H1 (cell line): ENCODE data around the gene SOHLH1. TPM values are rescaled to one million over a fixed set of nuclear protein-coding genes. Genes with fewer than 3 reads are reported as not detected.

Source experiments
- CTCF ChIA-PET: fragments of 300-600 bp; sonication (Branson Sonifier 250); formaldehyde crosslinking; loops from one replicate; lab custom pipeline; 2021; ENCODE audit not compliant: partially characterized antibody; lab: Charles Lee
- POLR2A ChIA-PET: fragments of 300-600 bp; sonication (Branson Sonifier 250); formaldehyde crosslinking; loops from one replicate; lab custom pipeline; 2021; ENCODE audit warnings: inconsistent platforms; ENCODE audit not compliant: partially characterized antibody; lab: Charles Lee
- DNase-seq, 2 experiments: peaks; one replicate each; pipeline versions ENCODE4 v3.0.0 to v3.0.0-alpha.2; 2010 to 2022; ENCODE audit warnings: low spot score in 2 of 2, low read depth in 1 of 2, mixed read lengths in 1 of 2
- FAIRE-seq: peaks from 2 replicates; lab custom pipeline; 2011; peaks lifted over from hg19 to GRCh38; lab: Jason Lieb, UNC
- H2AFZ ChIP-seq: 2 replicates; pipeline ENCODE4 v1.8.1; 2012; ENCODE audit warnings: low read length, inconsistent platforms
- H2AK5ac ChIP-seq: 2 replicates; pipeline ENCODE4 v1.6.1; 2013; ENCODE audit warnings: low read depth, low read length
- H2BK120ac ChIP-seq: replicated peaks from 2 replicates; pipeline ENCODE3; 2013; ENCODE audit warnings: low read depth, low read length, inconsistent platforms
- H2BK12ac ChIP-seq: 2 replicates; pipeline ENCODE4 v1.6.1; 2013; ENCODE audit warnings: low read depth, low read length
- H2BK15ac ChIP-seq: 2 replicates; pipeline ENCODE4 v1.6.1; 2013; ENCODE audit warnings: low read length
- H2BK20ac ChIP-seq: 2 replicates; pipeline ENCODE4 v1.6.1; 2013; ENCODE audit warnings: low read length
- H2BK5ac ChIP-seq: 2 replicates; pipeline ENCODE4 v1.6.1; 2013; ENCODE audit warnings: low read depth, low read length
- H3K14ac ChIP-seq: 2 replicates; pipeline ENCODE4 v1.6.1; 2013; ENCODE audit warnings: inconsistent platforms; ENCODE audit not compliant: insufficient read length
- H3K18ac ChIP-seq: 2 replicates; pipeline ENCODE4 v1.6.1; 2013; ENCODE audit warnings: low read length; ENCODE audit errors: extremely low read depth
- H3K23ac ChIP-seq: 2 replicates; pipeline ENCODE4 v1.6.1; 2013; ENCODE audit warnings: inconsistent platforms; ENCODE audit not compliant: insufficient read length
- H3K23me2 ChIP-seq: 2 replicates; pipeline ENCODE4 v1.6.1; 2013; ENCODE audit warnings: low read depth, low read length
- H3K27ac ChIP-seq: 2 replicates; pipeline ENCODE4 v1.6.1; 2011; ENCODE audit warnings: low read depth, low read length, inconsistent platforms
- H3K27me3 ChIP-seq, 4 experiments: replicated peaks in 1 of 4; 1 replicate in 1 of 4; 2 replicates in 3 of 4; pipeline versions ENCODE4 v1.6.1 to v1.8.1; 2011 to 2013; ENCODE audit warnings: low read length in 3 of 4, mild to moderate bottlenecking in 3 of 4, inconsistent platforms in 2 of 4, mixed read lengths in 2 of 4, moderate library complexity in 1 of 4; ENCODE audit not compliant: control insufficient read depth in 3 of 4, insufficient read depth in 3 of 4; ENCODE audit errors: extremely low read depth in 1 of 4
- H3K36me3 ChIP-seq, 4 experiments: 2 replicates each; pipeline versions ENCODE4 v1.6.1 to v1.8.1; 2011 to 2013; ENCODE audit warnings: mild to moderate bottlenecking in 4 of 4, low read length in 3 of 4, moderate library complexity in 2 of 4, control low read depth in 1 of 4, inconsistent platforms in 1 of 4; ENCODE audit not compliant: insufficient read depth in 4 of 4, control insufficient read depth in 2 of 4
- H3K4ac ChIP-seq: replicated peaks from 2 replicates; pipeline ENCODE3; 2013; ENCODE audit warnings: low read length, low read depth, mixed read lengths, inconsistent platforms; ENCODE audit not compliant: insufficient read length
- H3K4me1 ChIP-seq, 4 experiments: replicated peaks in 1 of 4; 1 replicate in 1 of 4; 2 replicates in 3 of 4; pipeline versions ENCODE4 v1.6.1 to v1.8.1; 2011 to 2013; ENCODE audit warnings: low read length in 3 of 4, inconsistent platforms in 2 of 4, mixed read lengths in 1 of 4; ENCODE audit not compliant: insufficient read depth in 4 of 4, control insufficient read depth in 3 of 4
- H3K4me2 ChIP-seq, 2 experiments: 2 replicates each; pipeline versions ENCODE4 v1.6.1 to v1.8.1; 2011 to 2013; ENCODE audit warnings: low read depth in 2 of 2, low read length in 2 of 2, control low read depth in 1 of 2, inconsistent platforms in 1 of 2, mild to moderate bottlenecking in 1 of 2; ENCODE audit not compliant: insufficient read depth in 1 of 2
- H3K4me3 ChIP-seq, 4 experiments: fragments of 200-600, 300-600 bp in 1 of 4; sonication (generic), shearing (Covaris generic), sonication (Bioruptor Twin) in 1 of 4; 2 replicates each; pipeline versions ENCODE4 v1.5.1 to v1.8.1; 2011 to 2016; ENCODE audit warnings: low read length in 4 of 4, low read depth in 3 of 4, control low read depth in 2 of 4, inconsistent platforms in 2 of 4, mild to moderate bottlenecking in 2 of 4, mixed read lengths in 1 of 4, moderate library complexity in 1 of 4; ENCODE audit not compliant: insufficient read depth in 2 of 4; ENCODE audit errors: extremely low read depth in 1 of 4
- H3K56ac ChIP-seq: replicated peaks from 2 replicates; pipeline ENCODE3; 2013; ENCODE audit warnings: low read depth, mild to moderate bottlenecking, mixed read lengths, low read length, inconsistent platforms; ENCODE audit not compliant: insufficient read length
- H3K79me1 ChIP-seq: 2 replicates; pipeline ENCODE4 v1.6.1; 2013; ENCODE audit warnings: low read depth, low read length, control low read depth
- H3K79me2 ChIP-seq, 2 experiments: 2 replicates each; pipeline versions ENCODE4 v1.6.1 to v1.8.1; 2012 to 2013; ENCODE audit warnings: low read length in 2 of 2, mild to moderate bottlenecking in 2 of 2, inconsistent platforms in 1 of 2; ENCODE audit not compliant: insufficient read depth in 2 of 2, control insufficient read depth in 1 of 2
- H3K9ac ChIP-seq, 4 experiments: replicated peaks in 1 of 4; 1 replicate in 1 of 4; 2 replicates in 3 of 4; pipeline versions ENCODE4 v1.6.1 to v1.8.1; 2011 to 2013; ENCODE audit warnings: low read depth in 3 of 4, low read length in 3 of 4, control low read depth in 2 of 4, mild to moderate bottlenecking in 2 of 4, moderate library complexity in 2 of 4, inconsistent platforms in 1 of 4; ENCODE audit errors: extremely low read depth in 1 of 4
- H3K9me3 ChIP-seq, 2 experiments: 2 replicates each; pipeline versions ENCODE4 v1.6.1 to v1.8.1; 2012 to 2013; ENCODE audit warnings: mild to moderate bottlenecking in 2 of 2, moderate library complexity in 2 of 2, control low read depth in 1 of 2, inconsistent platforms in 1 of 2, low read depth in 1 of 2, low read length in 1 of 2, mixed read lengths in 1 of 2; ENCODE audit not compliant: insufficient read depth in 2 of 2
- H4K20me1 ChIP-seq, 2 experiments: replicated peaks in 1 of 2; 2 replicates each; pipeline versions ENCODE3 to v1.8.1; 2011 to 2013; ENCODE audit warnings: inconsistent platforms in 2 of 2, low read length in 2 of 2, mild to moderate bottlenecking in 1 of 2; ENCODE audit not compliant: insufficient read depth in 2 of 2, control insufficient read depth in 1 of 2
- H4K5ac ChIP-seq: 2 replicates; pipeline ENCODE4 v1.6.1; 2013; ENCODE audit warnings: low read length, low read depth, mixed read lengths, inconsistent platforms; ENCODE audit not compliant: insufficient read length
- H4K8ac ChIP-seq: 2 replicates; pipeline ENCODE4 v1.8.0; 2013; ENCODE audit warnings: mild to moderate bottlenecking, moderate library complexity, low read length, inconsistent platforms; ENCODE audit not compliant: insufficient read depth; ENCODE audit errors: extremely low read depth
- H4K91ac ChIP-seq: replicated peaks from 2 replicates; pipeline ENCODE3; 2013; ENCODE audit warnings: low read length, mixed read lengths, inconsistent platforms; ENCODE audit not compliant: insufficient read length
- BACH1 ChIP-seq: IDR thresholded peaks from 2 replicates; pipeline ENCODE4 v1.6.1; 2012; ENCODE audit warnings: low read length, improper control_type of control experiment
- BCL11A ChIP-seq, 2 experiments: IDR thresholded peaks; one replicate each; pipeline ENCODE4 v1.6.1; 2011; ENCODE audit warnings: low read depth in 2 of 2, low read length in 2 of 2, mild to moderate bottlenecking in 2 of 2
- HDAC2 ChIP-seq, 2 experiments: fragments of 300-600 bp in 1 of 2; sonication (generic) in 1 of 2; IDR thresholded peaks; 2 replicates each; pipeline ENCODE4 v1.6.1; 2011 to 2012; ENCODE audit warnings: low read depth in 2 of 2, low read length in 2 of 2, mild to moderate bottlenecking in 2 of 2, moderate library complexity in 2 of 2, borderline replicate concordance in 1 of 2, inconsistent platforms in 1 of 2
- HDAC6 ChIP-seq: IDR thresholded peaks from one replicate; pipeline ENCODE4 v1.7.1; 2012; ENCODE audit warnings: low read depth, mild to moderate bottlenecking, inconsistent platforms, low read length, moderate library complexity
- POLR2A ChIP-seq, 2 experiments: IDR thresholded peaks; 1 replicate in 1 of 2; 2 replicates in 1 of 2; pipeline ENCODE4 v1.6.1; 2011; ENCODE audit warnings: low read depth in 2 of 2, low read length in 2 of 2, mild to moderate bottlenecking in 2 of 2; ENCODE audit errors: control extremely low read depth in 1 of 2
- RFX5 ChIP-seq: IDR thresholded peaks from 2 replicates; pipeline ENCODE4 v1.6.1; 2011; ENCODE audit warnings: low read depth, low read length, improper control_type of control experiment, borderline replicate concordance
- SAP30 ChIP-seq: fragments of 300-600 bp; sonication (generic); IDR thresholded peaks from 2 replicates; pipeline ENCODE4 v1.7.1; 2012; ENCODE audit warnings: low read length, moderate library complexity, mild to moderate bottlenecking, inconsistent platforms; ENCODE audit not compliant: insufficient read depth, insufficient replicate concordance
- SIN3A ChIP-seq, 2 experiments: IDR thresholded peaks in 1 of 2; conservative IDR thresholded peaks in 1 of 2; 2 replicates each; pipeline ENCODE4 v1.6.1; 2011 to 2012; ENCODE audit warnings: low read length in 2 of 2, improper control_type of control experiment in 1 of 2, low read depth in 1 of 2, mild to moderate bottlenecking in 1 of 2
- SIX5 ChIP-seq: IDR thresholded peaks from 2 replicates; pipeline ENCODE4 v1.6.1; 2011; ENCODE audit warnings: mild to moderate bottlenecking, low read depth, low read length
- SP4 ChIP-seq: IDR thresholded peaks from 2 replicates; pipeline ENCODE4 v1.6.1; 2012; ENCODE audit warnings: low read length, inconsistent platforms
- TEAD4 ChIP-seq: IDR thresholded peaks from 2 replicates; pipeline ENCODE4 v1.6.1; 2012; ENCODE audit warnings: low read depth, low read length, inconsistent platforms, mixed read lengths
- YY1 ChIP-seq: IDR thresholded peaks from 2 replicates; pipeline ENCODE4 v1.6.1; 2011; ENCODE audit warnings: low read depth, mild to moderate bottlenecking, low read length
- WGBS, 2 experiments: shearing (Covaris generic) in 1 of 2; methylation state at CpG; one replicate each; pipeline versions ENCODE4 v1.1.6 to v1.1.7; 2013 to 2015; ENCODE audit warnings: low lambda C conversion rate in 2 of 2, mixed read lengths in 2 of 2, inconsistent platforms in 1 of 2, low coverage in 1 of 2, missing lambda C conversion rate in 1 of 2; ENCODE audit not compliant: insufficient replicate concordance in 2 of 2, insufficient coverage in 1 of 2, insufficient read length in 1 of 2; ENCODE audit errors: extremely low coverage in 1 of 2, missing lambda C conversion rate in 1 of 2; 5-methylcytosine and 5-hydroxymethylcytosine counted together
- polyA plus RNA-seq, 7 experiments: library from polyadenylated mRNA; depleted of rRNA in 3 of 7; stranded (reverse) in 5 of 7; unstranded in 2 of 7; fragments of >200 nt in 5 of 7; fragments of 200-250 nt in 2 of 7; gene quantifications; 1 replicate in 5 of 7; 2 replicates in 1 of 7; 4 replicates in 1 of 7; pipeline versions ENCODE4 v1.2.1 to v1.2.3, GENCODE V29; 2011 to 2013; ENCODE audit warnings: missing spikeins in 2 of 7, mixed read lengths in 2 of 7
- total RNA-seq: library from RNA; stranded (reverse); fragmentation: NEBNext Ultra II Directional; extraction: Animal tissue kit (Norgen Biotek cat#: 25700); gene quantifications from 2 replicates; pipeline ENCODE4 v1.2.1, GENCODE V29; 2021
- TF ChIP-seq, protein P1 (sequence below): IDR thresholded peaks from 2 replicates; pipeline ENCODE4 v1.6.1; 2011; ENCODE audit warnings: low read length, improper control_type of control experiment

Gene SOHLH1
- total and polyA plus RNA-seq, 2 of the 8 experiments (the other 6 are each of a cell fraction or from before 2014, with no cell fraction given): 0.11 TPM; not detected in 1

DNA sequence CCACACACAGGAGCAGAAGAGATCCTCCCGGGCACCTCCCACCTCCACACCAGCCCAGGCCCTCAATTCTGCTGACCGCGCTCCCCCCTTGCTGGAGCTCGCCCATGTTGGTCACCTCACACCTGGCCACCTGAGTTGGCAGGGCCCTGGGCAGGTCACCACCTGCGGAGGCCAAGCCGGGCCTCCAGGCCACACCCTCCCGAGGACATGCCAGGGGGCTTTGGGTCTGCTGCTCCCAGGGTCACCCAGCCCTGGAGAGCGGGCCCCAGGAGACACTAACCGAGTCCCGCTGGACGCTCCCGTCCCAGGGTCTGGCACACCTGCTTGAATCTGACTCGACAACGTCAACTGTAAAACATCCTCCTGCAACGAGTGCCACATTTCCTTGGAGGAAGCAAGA lies 2.1 kb downstream of the SOHLH1 start:
- TF ChIP-seq YY1 (no peak), RFX5 (no peak), SIN3A (conservative IDR thresholded peaks at IDR 0.05 in 1 of 2, IDR thresholded peaks at IDR 0.05 in 1 of 2; ENCODE audit: low read depth in 1 of 2, low read length in 2 of 2) (no peak), HDAC2 (IDR thresholded peaks at IDR 0.05; ENCODE audit: borderline replicate concordance in 1 of 2, low read depth in 2 of 2, low read length in 2 of 2) (no peak), SP4 (no peak), SAP30 (no peak), SIX5 (no peak), BCL11A (IDR thresholded peaks at IDR 0.05; ENCODE audit: low read depth in 2 of 2, low read length in 2 of 2) (no peak), TEAD4 (no peak), HDAC6 (no peak), POLR2A (IDR thresholded peaks at IDR 0.05; ENCODE audit: control extremely low read depth in 1 of 2, low read depth in 2 of 2, low read length in 2 of 2) (no peak), BACH1 (no peak)
- TF ChIP-seq, protein P1, sequence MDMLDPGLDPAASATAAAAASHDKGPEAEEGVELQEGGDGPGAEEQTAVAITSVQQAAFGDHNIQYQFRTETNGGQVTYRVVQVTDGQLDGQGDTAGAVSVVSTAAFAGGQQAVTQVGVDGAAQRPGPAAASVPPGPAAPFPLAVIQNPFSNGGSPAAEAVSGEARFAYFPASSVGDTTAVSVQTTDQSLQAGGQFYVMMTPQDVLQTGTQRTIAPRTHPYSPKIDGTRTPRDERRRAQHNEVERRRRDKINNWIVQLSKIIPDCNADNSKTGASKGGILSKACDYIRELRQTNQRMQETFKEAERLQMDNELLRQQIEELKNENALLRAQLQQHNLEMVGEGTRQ: no peak
- TF ChIP-seq, all 59 proteins: peak for 0
- H2AFZ ChIP-seq: no peak overlapping the region
- no peak overlapping the region for H2BK120ac ChIP-seq
- no peaks in the 10 kb centered on the region for H3K9me3 ChIP-seq
- no peak overlapping the region for H2AK5ac ChIP-seq
- no peak overlapping the region for H3K9ac ChIP-seq
- DNase-seq (no peak), FAIRE-seq (no peak)
- H3K4me3 ChIP-seq: no peak overlapping the region
- H3K4me1 ChIP-seq: peaks cover 0 to 12% (median under 1%) of the 10 kb centered on the region in 4 experiments; a peak in 3 of 7 replicates
- no peak overlapping the region for H3K18ac ChIP-seq
- no peak overlapping the region for H3K27ac ChIP-seq
- H3K79me2 ChIP-seq: no peaks in the 10 kb centered on the region
- no peak overlapping the region for H2BK15ac ChIP-seq
- peaks cover 3% of the 10 kb centered on the region; the same call in 1 of the 2 replicates for H3K23me2 ChIP-seq
- POLR2A ChIA-PET: no interaction called here
- H4K5ac ChIP-seq: no peak overlapping the region
- H3K56ac ChIP-seq: no peak overlapping the region
- no peak overlapping the region for H3K4me2 ChIP-seq
- H3K4ac ChIP-seq: no peak overlapping the region
- H3K27me3 ChIP-seq: peaks cover 0 to 3% (median 0%) of the 10 kb centered on the region in 4 experiments; a peak in 4 of 7 replicates
- H2BK12ac ChIP-seq: no peak overlapping the region
- CTCF ChIA-PET: interaction anchor here (1.1 to 6.6 kb wide), 5 partner anchors 8 to 106 kb away, joined by 3 to 32 read pairs (median 3); no protein-coding TSS in a partner anchor
- H4K20me1 ChIP-seq: no peaks in the 10 kb centered on the region
- H3K14ac ChIP-seq: no peak overlapping the region
- H3K36me3 ChIP-seq: no peaks in the 10 kb centered on the region
- peak overlapping the region; percentile 38; the same call in 1 of the 2 replicates for H4K8ac ChIP-seq
- H2BK5ac ChIP-seq: no peak overlapping the region
- 87% methylated on average over 15 of the region's 15 CpGs; no CpG with 5 or more reads in 1 of the 2 experiments for WGBS, 2 experiments
- peak overlapping the region; percentile 19 for H4K91ac ChIP-seq
- H2BK20ac ChIP-seq: no peak overlapping the region
- H3K79me1 ChIP-seq: no peaks in the 10 kb centered on the region
- H3K23ac ChIP-seq: no peak overlapping the region
